HG02852 (cell line): ENCODE data around the gene C19orf12.

Experiments used
- ATAC-seq: cut with Tn5 transposase; IDR thresholded peaks from one replicate; pipeline ENCODE4 v1.9.1; 2021; ENCODE audit warnings: mild to moderate bottlenecking, moderate library complexity; ENCODE audit not compliant: unreplicated experiment

C19orf12 gene

GRCh38 chr19:29665215-29665825 lies 49.7 kb downstream of the C19orf12 start, which contains the start of gene PLEKHF1:
TSS of gene PLEKHF1 (plus strand) at chr19:29665461. CDS start at chr19:29673840, 8,379 bp downstream.
- peak; percentile 85 for ATAC-seq

GRCh38 chr19:29664753-29665214 lies 50.3 kb downstream of the C19orf12 start:
- peak; percentile 29 for ATAC-seq

- no peak for ATAC-seq
These were observed 51.0 kb downstream of the C19orf12 start for GRCh38 chr19:29663861-29664752.

GRCh38 chr19:29662604-29663404 lies 52.3 kb downstream of the C19orf12 start:
- ATAC-seq = no peak

GRCh38 chr19:29662278-29662603 lies 52.8 kb downstream of the C19orf12 start:
- ATAC-seq = no peak

GRCh38 chr19:29660835-29661234 lies 54.2 kb downstream of the C19orf12 start:
- no peak for ATAC-seq

GRCh38 chr19:29658221-29658991 lies 56.7 kb downstream of the C19orf12 start:
- ATAC-seq = no peak

- ATAC-seq = no peak
These were observed 59.3 kb downstream of the C19orf12 start for GRCh38 chr19:29655648-29656335.

- no peak for ATAC-seq
These were observed 61.7 kb downstream of the C19orf12 start for GRCh38 chr19:29653398-29653797.

- ATAC-seq = no peak
These were observed 63.3 kb downstream of the C19orf12 start for GRCh38 chr19:29651622-29652394.

GRCh38 chr19:29650772-29651387 lies 64.2 kb downstream of the C19orf12 start:
- no peak for ATAC-seq
